Iris pigment epithelial cell (primary cell): ENCODE results near the gene DZANK1.
"Not testable (repeated sequence)": the region's sequence is repeated elsewhere in the genome, so short reads cannot be mapped to it uniquely, and the experiment has no call there.

ENCODE experiments used
- DNase-seq: peaks from one replicate; pipeline ENCODE4 v3.0.0-alpha.2; 2011; ENCODE audit warnings: low read depth

The DZANK1 gene

DNA sequence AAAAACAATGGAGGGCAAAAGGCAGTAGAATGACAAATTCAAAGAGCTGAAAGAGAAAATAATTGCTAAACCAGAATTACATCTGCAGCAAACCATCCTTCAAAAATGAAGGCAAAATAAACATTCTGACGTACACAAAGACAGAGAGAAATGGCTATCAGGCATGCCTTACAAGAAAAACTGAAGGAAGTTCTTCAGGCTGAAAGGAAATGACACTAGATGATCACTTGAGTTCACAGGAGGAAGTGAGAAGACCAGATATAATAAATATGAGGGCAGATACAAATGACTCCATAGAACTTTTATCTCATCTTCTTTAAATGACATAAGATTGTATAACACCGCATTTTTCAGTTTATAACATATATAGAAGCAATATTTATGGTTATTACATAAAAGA is 30.0 kb downstream of the DZANK1 start:
- no peak for DNase-seq

DNA sequence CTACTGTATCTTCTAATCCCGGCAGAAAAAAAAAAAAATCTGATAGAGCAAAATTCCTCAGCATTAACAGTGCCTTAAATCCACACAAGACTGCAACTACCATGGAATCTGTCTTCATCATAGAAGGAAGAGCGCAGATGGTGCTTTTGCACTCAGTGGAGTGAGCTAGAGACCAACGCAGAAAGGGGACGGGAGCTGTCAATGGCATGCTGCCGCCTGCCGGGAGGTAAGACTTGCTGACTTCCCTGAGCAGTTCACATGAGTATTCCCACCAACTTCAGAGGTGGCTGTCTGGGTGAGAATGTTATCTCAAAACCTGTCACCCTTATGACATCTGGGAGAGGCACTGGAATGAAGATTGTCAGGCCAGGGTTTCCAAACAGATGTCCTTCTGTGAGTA is 35.6 kb downstream of the DZANK1 start:
- DNase-seq: no peak

DNA sequence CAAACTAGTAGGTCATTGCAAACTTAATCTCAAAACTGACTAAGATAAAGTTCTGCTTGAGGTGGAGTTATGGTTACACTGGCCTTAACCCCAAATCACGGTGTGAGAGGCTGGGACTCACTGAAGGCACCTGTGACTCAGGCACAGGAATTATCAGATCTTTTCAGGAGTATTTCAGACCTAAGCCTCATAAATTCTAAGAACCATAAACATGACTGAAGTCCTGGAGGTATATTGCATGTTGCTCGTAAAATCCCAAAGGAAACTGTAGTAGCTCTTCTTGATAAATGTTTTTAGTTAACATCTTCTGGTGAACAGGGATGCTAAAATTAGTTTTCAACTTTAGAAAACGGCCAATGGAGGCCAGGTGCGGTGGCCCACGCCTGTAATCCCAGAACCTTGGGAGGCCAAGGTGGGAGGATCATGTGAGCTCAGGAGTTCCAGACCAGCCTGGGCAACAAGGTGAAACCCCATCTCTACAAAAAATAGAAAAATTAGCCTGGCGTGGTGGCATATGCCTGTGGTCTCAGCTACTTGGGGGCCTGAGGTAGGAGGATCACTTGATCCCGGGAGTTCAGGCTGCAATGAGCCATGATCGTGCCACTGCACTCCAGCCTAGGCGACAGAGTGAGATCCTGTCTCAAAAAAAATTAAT is 36.5 kb downstream of the DZANK1 start:
- no peak for DNase-seq

DNA sequence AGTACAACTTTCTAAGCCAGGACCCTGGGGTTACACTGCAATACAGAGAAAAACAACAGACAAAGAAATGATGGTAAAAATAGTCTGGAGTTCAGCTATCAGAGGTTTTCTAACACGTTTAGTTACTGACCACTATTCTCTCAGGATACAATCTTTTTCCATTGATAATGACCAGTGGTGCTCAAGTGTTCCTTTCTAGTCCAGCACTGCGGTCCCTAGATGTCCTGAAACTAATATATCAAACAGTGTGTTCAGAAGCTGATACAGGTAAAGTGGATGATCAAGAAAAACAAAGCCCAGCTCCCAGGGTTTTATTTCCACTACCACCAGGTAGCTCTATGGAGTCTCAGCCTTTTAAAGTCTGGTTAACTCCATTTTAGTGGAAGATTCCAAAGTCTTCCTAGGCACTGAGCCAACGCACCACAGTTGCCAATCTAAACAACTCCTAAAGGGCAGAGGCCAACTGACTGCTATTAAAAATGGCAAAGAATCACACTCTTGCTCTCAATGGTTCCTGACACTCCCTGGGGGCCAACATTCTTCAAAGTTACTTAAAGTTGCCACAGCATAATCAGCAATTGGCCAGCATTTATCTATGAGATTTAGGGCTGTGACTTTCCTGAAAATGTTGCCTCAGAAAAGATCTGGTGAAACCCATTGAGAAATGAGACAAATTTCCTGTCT is 38.2 kb downstream of the DZANK1 start:
- DNase-seq: peak; percentile 23

DNA sequence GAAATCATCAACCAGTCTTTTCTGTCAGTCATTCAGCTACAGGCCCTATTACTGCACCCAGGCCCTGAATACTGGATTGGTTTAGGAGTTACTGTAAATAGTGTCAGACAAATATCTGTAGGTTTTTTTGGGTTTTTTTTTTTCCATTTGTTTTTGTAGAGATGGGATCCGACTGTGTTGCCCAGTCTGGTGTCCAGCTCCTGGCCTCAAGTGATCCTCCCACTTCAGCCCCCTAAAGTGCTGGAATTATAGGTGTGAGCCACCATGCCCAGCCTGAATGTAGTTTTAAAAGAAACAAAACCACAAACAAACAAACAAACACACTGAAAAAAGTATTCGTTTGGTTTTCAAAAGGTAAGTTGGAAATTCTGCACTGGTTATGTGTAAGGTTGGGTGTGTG is 39.6 kb downstream of the DZANK1 start:
- no peak for DNase-seq

DNA sequence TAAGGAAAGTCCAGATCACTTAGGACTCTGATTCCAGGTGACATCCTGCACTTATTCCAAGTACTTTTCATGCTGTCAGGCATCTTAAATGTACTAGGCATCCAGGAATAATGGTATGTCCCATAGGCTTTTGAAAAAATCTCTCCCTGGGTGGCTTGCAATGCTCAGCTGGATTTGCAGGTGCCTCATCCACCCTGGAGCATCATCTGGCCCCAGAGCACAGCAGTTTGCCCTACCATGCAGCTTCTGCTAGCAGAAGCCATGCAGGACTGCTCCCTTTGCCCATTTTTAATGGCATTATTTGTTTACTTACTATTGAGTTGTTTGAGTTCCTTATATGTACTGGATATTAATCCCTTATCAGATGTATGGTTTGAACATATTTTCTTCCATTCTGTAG is 45.2 kb downstream of the DZANK1 start:
- no peak for DNase-seq

DNA sequence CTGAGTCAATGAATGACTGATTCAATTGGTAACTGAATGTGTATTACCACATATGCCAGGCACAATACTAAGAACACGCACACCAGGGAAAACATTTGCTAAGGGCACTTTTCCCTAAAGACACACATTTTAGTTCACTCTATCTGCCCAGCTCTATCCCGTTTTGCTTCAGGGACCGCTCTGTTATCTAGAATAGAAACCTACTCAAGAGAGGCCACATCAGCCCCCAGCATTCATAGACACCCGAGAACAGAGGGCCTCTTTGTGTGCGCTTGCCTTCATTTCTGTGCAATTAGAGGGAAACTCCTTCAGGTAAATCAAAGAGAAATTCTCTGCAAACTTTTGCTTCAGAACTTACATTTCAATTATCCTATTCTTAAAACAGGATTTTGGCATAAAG is 50.3 kb downstream of the DZANK1 start:
- no peak for DNase-seq

DNA sequence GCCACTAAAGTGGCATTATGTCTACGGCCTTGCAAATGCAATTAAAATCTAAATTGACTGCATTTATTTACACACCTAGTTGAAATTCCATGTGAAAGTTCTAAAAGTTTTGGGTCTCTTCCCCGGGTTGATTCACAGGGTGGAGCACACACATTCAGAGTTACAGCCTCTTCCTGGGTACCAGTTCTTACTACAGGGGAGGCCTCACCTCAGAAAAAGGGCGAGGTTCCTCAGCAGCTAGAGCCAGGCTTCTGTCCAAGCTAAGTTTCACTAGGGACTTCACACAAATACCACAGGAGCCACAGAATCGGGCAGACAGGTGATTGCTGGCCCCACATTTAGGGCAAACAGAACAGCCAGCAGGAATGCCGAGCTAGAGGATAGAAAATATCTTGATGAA is 52.7 kb downstream of the DZANK1 start:
- DNase-seq: no peak

DNA sequence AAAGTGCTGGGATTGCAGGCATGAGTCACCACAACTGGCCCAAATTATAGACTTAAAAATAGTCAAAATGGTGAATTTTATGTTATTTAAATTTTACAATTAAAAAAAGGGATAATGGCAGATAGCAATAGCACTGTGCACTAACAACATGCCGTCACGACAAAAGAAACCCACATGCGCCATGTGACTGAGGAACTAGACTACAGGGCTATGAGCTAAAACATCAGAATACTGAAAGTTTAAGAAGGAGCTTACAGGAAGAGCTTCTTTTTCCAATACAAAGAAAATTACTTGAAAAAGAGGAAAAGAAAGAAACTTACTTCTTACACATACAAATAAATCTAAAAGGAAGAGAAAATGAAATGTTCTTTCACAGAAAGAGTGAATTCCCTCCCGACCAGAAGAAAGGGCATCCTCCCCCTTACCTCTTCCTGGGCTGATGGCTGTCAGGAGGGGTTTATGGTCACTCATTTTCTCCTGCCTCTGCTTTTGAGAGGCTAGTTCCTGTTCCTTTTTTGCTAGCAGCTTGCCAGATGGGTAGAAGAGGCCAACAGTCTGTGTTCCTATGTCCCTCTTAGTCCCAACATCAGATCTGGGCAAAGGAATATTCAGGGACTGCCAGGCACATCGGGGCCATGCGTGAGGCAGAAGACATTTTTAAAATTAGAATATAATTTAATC is 54.5 kb downstream of the DZANK1 start:
- no peak for DNase-seq

DNA sequence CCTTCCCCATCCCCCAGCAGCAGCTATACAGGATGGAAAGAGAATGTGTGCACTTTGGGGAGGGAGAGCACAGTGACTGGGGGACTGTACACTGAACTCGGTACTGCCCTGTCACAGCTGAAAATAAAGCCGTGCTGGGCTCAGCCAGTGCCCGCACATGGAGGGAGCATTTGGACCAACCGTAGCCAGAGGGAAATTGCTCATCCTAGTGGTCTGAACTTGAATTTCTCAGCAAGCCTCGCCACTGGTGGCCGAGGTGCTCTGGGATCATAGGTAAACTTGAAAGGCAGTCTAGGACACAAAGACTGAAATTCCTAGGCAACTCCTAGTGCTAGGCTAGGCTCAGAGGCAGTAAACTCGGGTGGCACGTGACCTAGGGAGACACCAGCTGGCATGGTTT is 61.0 kb downstream of the DZANK1 start:
- DNase-seq: no peak

DNA sequence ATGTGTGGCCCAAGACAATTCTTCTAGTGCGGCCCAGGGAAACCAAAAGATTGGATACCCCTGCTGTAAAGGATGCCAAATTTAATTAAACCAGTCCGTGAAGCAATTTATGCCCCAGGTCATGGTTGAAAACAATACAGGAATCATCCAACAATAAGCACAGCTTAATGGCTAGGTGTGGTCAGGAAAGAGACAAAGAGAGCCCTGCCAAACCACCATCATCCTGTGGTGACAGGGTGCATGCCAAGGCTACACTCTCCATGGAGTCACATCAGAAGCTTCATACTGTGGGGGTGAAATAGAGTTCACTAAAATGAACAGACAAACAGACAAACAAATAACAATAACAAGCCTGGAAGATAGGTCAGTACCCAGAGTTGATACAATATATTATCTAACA is 62.7 kb downstream of the DZANK1 start:
- DNase-seq: no peak

DNA sequence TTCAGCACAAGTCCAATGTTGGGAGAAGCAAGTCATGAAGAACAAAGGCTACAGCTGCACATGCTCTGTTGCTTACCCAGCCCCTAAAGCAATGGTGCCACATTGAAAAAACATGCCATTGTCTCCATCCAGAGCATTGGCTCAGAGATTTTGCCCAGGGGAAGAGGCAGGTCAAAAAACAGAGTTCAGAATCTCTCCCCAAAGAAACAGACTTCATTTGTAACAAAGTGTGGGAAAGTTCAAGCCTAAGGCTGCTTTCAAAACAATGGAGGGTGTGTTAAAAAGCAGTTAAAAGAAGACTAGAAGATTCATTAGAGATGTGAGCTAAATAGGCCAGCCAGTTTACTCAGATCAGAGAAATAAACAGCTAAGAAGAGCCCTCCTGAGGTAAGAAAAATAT is 63.6 kb downstream of the DZANK1 start:
- DNase-seq: no peak

DNA sequence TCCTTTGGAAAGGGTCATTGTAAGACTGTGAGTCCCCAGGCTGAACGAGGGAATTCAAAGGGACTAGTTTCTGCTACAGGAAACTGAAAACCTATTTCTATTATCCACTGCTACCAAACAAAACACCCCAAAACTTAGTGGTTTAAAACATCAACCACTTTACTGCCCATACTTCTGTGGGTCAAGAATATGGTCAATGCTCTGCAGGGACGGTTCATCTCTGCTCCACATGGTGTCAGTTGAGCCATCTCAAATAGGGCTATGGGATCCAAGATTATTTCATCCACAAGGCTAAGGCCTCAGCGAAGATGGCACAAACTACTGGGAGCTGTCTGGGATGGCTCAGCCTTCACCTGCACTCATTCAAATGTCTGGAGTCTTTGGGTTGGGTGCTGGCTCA is 65.5 kb downstream of the DZANK1 start:
- no peak for DNase-seq

DNA sequence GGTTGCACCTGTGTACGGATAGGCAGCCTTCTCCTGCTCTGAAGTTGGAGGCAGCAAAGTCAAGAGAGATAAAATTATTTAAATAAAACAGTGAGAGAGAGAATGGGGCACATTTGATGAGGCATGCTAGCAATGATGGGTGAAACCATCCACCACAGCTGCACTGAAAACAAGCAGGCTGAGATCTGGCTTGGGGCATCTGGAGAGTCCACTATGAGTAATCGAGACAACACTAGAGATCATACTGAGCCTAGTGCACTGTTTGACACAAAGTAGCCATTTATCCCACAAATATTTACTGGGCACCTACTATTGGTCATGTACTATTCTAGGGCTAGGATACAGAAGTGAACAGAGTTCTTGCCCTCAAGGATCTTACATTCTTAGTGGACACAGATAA is 66.4 kb downstream of the DZANK1 start:
- DNase-seq: no peak

DNA sequence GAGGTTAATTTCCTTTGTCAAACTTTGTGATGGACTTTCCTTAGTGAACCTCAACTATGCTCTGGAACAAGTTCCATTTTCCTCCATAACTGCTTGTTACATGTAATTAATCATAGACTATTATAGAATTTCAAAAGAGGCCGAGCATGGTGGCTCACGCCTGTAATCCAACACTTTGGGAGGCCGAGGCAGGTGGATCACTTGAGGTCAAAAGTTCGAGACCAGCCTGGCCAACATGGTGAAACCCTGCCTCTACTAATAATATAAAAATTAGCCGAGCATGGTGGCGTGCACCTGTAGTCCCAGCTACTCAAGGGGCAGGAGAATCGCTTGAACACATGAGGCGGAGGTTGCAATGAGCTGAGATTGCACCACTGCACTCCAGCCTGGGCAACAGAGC is 68.1 kb downstream of the DZANK1 start:
- not testable (repeated sequence) for DNase-seq

DNA sequence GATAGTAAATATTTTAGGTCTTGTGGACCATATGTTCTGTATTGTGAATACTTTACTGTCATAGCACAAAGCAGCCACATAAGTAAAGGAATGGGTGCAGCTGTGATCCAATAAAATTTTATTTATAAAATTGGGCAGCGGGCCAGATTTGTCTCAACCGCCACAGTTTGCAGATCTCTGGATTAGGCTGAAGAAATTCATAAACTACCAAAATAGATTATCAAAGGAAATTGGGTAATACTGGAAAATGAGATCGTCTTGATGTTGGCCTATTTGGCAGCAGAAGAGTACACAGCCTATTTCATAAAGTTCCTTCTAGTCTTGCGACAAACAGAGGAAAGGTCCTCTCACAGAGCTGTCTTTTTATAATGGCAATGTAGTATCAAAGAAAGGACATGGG is 69.8 kb downstream of the DZANK1 start:
- peak; percentile 60 for DNase-seq

DNA sequence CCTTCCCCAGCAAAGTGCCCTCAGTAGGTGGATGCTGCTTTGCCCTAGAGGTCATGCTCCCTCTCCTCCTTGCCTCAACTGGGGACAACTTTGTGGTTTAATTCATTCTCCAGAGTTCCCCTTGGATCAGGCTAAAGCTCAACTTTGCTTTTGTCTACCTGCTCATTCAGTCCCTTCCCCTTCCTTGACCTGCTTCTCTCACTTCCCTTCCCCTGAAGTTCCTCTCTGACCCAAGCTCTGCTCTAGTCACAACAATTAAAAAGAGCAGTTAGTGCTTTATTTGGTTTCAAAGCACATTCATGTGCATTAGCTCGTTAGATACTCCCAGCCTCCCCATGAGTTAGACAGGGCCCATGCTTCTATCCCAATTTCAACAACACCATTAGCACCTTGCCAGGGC is 71.3 kb downstream of the DZANK1 start:
- DNase-seq: no peak

DNA sequence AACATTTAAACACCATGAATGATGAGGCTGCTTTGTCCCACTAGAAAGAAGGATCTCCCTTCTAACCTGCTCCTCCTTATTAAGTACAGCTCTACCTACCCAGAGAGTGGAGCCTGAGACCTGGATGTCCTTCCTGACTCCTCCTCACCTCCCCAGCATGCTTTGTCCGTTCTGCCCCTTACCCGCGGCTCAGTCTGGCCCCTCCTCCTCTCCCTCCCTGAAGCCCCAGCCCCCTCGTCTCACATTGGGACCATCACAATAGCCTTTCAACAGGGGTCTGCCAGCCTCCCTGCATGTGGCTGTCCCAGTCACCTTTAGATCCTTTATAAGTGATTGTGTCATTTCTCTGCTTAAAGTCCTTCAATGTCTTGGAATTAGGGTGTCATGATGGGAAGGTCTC is 72.5 kb downstream of the DZANK1 start:
- DNase-seq: no peak

DNA sequence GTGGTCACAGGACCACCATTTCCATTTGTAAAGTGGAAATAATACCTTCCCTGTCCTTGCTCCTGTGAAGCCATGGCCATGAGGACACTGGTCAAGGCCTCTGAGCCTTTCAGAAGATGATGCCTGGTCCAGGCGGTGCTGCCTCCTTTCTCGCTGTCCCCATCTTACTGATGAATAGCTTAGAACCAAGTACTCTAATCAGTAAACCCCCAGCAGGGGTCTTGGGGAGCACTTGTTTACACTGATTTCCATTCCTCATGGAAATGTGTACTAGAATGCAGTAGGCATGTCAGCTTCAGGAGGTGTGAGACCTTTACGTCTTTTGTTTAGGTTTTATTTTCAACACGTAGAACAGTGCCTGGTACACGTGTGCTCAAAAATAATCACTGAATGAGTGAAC is 75.1 kb downstream of the DZANK1 start:
- DNase-seq: no peak

DNA sequence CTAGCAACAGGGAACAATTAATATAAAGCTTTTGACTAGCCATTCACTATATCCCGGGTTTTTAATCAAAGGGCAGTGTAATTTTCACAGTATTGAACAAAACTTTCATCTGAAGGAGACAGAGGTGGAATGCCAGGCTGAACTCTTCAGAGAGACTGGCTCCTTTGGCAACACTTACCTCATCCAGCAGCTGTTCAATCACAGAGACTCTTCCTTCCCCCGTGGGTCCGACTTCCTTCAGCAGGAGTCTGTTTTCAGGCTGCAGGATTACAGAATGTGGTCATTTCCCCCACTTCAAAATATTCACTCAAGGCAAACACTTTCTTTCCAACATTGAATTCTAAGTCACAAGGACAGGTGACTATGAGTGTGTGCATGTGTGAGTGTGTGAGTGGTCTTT is 76.6 kb downstream of the DZANK1 start:
- peak; percentile 27 for DNase-seq

DNA sequence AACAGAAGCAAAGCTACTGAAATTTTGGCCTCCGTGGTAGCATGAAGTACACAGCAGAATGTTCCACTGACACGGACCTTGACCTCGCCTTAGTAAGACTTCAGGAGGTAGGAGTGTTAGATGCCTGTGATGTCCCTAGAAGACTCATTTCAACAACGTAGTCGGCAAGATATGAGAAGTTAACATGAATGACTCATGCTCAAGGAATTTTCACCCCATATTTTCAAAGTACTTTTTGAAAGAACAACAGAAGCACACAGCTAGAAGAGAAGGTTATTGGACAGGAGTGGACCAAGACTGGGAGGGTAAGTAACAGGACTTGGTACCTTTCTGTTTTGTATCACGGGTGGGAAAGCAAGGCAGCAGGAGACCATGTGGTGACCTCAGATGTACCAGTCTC is 78.0 kb downstream of the DZANK1 start:
- DNase-seq: peak; percentile 95

DNA sequence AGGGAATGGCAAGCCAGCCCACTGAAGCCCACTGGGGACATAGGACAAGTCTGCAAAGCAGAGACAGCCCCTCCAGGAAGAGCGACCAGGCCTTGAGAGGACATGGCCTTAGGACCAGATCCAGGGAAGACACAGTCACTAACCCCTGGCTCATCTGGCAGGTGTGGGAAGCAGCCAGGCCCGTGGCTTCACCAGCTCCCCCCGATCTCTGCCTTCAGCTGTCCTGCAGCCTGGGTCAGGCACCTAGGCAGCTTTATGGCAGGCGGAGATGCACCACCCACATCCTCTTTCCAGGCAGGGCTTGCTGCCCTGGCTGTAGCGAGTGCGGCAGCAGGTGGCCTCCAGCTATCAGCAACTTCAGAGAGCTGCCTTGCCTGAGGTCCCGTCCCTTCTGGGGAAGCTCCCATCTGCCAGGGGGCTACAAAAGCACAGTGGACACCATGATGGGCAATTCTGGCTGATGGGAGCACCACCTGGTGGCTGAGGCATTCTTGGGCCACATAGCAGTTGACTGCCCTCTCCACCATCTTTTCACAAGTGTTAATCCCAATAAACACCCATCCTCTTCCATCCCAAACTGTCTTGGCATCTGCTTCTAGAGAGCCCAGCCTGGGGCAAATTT is 85.8 kb downstream of the DZANK1 start:
- no peak for DNase-seq

DNA sequence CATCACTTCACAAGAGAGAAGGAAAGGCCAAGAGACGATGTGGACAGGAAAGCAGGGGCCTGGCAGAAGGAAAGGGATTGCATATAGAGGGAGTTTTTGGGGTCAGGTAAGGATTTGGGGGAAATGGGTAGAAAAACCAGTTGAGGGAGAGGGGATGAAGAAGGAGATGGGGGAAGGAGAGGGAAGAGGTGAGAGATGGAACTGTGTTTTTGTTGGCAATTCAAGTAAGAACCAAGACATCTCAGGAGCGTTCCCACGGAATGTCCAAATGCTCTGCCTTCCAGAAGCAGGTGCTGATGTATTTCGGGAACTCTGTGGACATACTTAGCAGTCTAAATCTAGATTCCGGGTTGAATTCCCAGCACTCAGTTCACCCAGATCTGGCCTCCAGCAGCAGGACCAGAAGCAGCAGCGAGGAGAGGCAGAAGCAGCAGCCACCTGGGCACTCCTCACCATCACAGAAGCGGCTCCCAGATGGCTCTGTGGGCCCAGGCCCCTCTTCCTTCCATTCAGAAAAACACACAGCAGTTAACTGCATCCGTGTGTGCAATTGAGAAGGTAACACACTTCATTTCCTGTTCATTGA is 88.8 kb downstream of the DZANK1 start:
- DNase-seq: no peak
